Adrenal gland (tissue), 12 donors: ENCODE results near the gene ADAMTS12. TPM values are rescaled to one million over a fixed set of nuclear protein-coding genes. Genes with fewer than 3 reads are reported as not detected.

Experiments
- DNase-seq, 7 donors: peaks; one replicate each; pipeline ENCODE4 v3.0.0-alpha.2; 2019 to 2020
- H3K27ac ChIP-seq, 5 donors: fragments of 200-600 bp; sonication (generic) in 4 of 5; 1 replicate in 3 of 5; 2 replicates in 2 of 5; pipeline versions ENCODE4 v1.5.1 to v1.8.0; 2016 to 2020; ENCODE audit warnings: mild to moderate bottlenecking in 1 of 5
- H3K27me3 ChIP-seq: fragments of 200-600 bp; 2 replicates; pipeline ENCODE4 v1.8.0; 2021
- H3K36me3 ChIP-seq, 2 donors: fragments of 200-600 bp; replicated peaks in 1 of 2; 1 replicate in 1 of 2; 2 replicates in 1 of 2; pipeline versions ENCODE4 v1.5.1 to v1.8.0; 2018 to 2022
- H3K4me1 ChIP-seq, 2 donors: fragments of 200-600 bp; replicated peaks in 1 of 2; 1 replicate in 1 of 2; 2 replicates in 1 of 2; pipeline versions ENCODE4 v1.5.1 to v1.8.0; 2018 to 2021
- H3K4me3 ChIP-seq, 4 donors: fragments of 200-600 bp; sonication (generic) in 3 of 4; one replicate each; pipeline ENCODE4 v1.5.1; 2016 to 2018
- H3K9me3 ChIP-seq, 3 donors: fragments of 200-600 bp; sonication (generic) in 1 of 3; replicated peaks in 1 of 3; 1 replicate in 2 of 3; 2 replicates in 1 of 3; pipeline versions ENCODE4 v1.5.1 to v1.8.0; 2016 to 2021
- CTCF ChIP-seq, 6 experiments: fragments of 450-650 bp in 4 of 6; fragments of 200-600 bp in 2 of 6; sonication (generic) in 1 of 6; IDR thresholded peaks; 1 replicate in 5 of 6; 2 replicates in 1 of 6; pipeline versions ENCODE4 v1.5.1 to v1.8.0; 2016 to 2021; ENCODE audit warnings: antibody characterized with exemption in 6 of 6, mild to moderate bottlenecking in 2 of 6, moderate library complexity in 1 of 6
- POLR2A ChIP-seq, 2 donors: fragments of 450-650 bp; IDR thresholded peaks; one replicate each; pipeline ENCODE4 v1.6.1; 2017; ENCODE audit warnings: antibody characterized with exemption in 2 of 2, mild to moderate bottlenecking in 2 of 2, moderate library complexity in 1 of 2
- WGBS, 4 donors: extraction: QIAGEN DNeasy Blood & Tissue Kit in 2 of 4; methylation state at CpG; one replicate each; pipeline versions ENCODE4 v1.1.5 to v1.1.7; 2013 to 2017; 5-methylcytosine and 5-hydroxymethylcytosine counted together
- intact Hi-C, 2 donors: fragments of 100-400 bp; cut with DNase I; formaldehyde crosslinking; loops; one replicate each; pipeline versions ENCODE4 v1.14.1 to v1.15.0; 2022 to 2023
- polyA plus RNA-seq, 3 donors: library from polyadenylated mRNA; stranded (reverse); fragments of 200-250 nt in 2 of 3; fragments of 350-450 nt in 1 of 3; fragmentation: Illumina TruSeq in 1 of 3; extraction: RNeasy Lipid Tissue Mini Kit (QIAGEN cat#74804) in 1 of 3; gene quantifications; one replicate each; pipeline ENCODE4 v1.2.3, GENCODE V29; 2013 to 2014
- total RNA-seq, 9 donors: library from RNA; depleted of rRNA in 4 of 9; stranded (reverse); fragments of >200 nt in 4 of 9; fragments of 120-200 nt in 1 of 9; fragmentation: NEBNext Ultra II Directional in 1 of 9; extraction: Animal tissue kit (Norgen Biotek cat#: 25700) in 1 of 9; gene quantifications; one replicate each; pipeline versions ENCODE4 v1.1.0 to v1.2.4, GENCODE V29; 2013 to 2023
- donor health status: healthy with polysubstance abuse.
- donor health status: Bipolar disorder and iron deficiency.
- donor health status: DM: yes; HTN: yes; CAD: no.
- donor health status: DM: no; HTN: no; CAD: no.
- donor health status: DM: no; HTN: no; CAD: no.
- donor health status: DM: yes; HTN: yes; CAD: no.

Gene ADAMTS12
- total and polyA plus RNA-seq, 12 donors = 1.9 to 76.1 (median 10.5) TPM

GRCh38 chr5:33482335-33482734 is 409.5 kb downstream of the ADAMTS12 start:
- no peak for DNase-seq
- TF ChIP-seq CTCF (IDR thresholded peaks at IDR 0.05) (no peak), POLR2A (IDR thresholded peaks at IDR 0.05) (no peak)
- no peaks in the 10 kb centered on the region for H3K27me3 ChIP-seq
- no peak overlapping the region for H3K4me3 ChIP-seq
- WGBS, 4 donors = 81 to 96% (median 88%) methylated on average over 7 of the region's 7 CpGs
- no peaks in the 10 kb centered on the region for H3K4me1 ChIP-seq
- no peak overlapping the region for H3K27ac ChIP-seq
- H3K9me3 ChIP-seq = no peaks in the 10 kb centered on the region
- H3K36me3 ChIP-seq = no peaks in the 10 kb centered on the region
- intact Hi-C loops = no loop called here

GRCh38 chr5:33480876-33481275 is 410.9 kb downstream of the ADAMTS12 start:
- H3K9me3 ChIP-seq = no peaks in the 10 kb centered on the region
- no peak overlapping the region for H3K4me3 ChIP-seq
- no peaks in the 10 kb centered on the region for H3K36me3 ChIP-seq
- H3K27ac ChIP-seq = no peak overlapping the region
- WGBS, 4 donors = 86 to 94% (median 90%) methylated on average over 2 of the region's 2 CpGs; no CpG with 5 or more reads in 1 of the 4 donors
- no peaks in the 10 kb centered on the region for H3K4me1 ChIP-seq
- DNase-seq = no peak
- TF ChIP-seq CTCF (IDR thresholded peaks at IDR 0.05) (no peak), POLR2A (IDR thresholded peaks at IDR 0.05) (no peak)
- intact Hi-C loops = no loop called here
- H3K27me3 ChIP-seq = no peaks in the 10 kb centered on the region

GRCh38 chr5:33479311-33479710 is 412.5 kb downstream of the ADAMTS12 start:
- no peaks in the 10 kb centered on the region for H3K4me1 ChIP-seq
- 96 to 100% (median 98%) methylated on average over 3 of the region's 3 CpGs for WGBS, 4 donors
- H3K27me3 ChIP-seq = no peaks in the 10 kb centered on the region
- no peaks in the 10 kb centered on the region for H3K36me3 ChIP-seq
- no peak for TF ChIP-seq POLR2A (IDR thresholded peaks at IDR 0.05)
- TF ChIP-seq CTCF (IDR thresholded peaks at IDR 0.05) = no peak
- no peak for DNase-seq
- H3K9me3 ChIP-seq = no peaks in the 10 kb centered on the region
- no peak overlapping the region for H3K27ac ChIP-seq
- no peak overlapping the region for H3K4me3 ChIP-seq
- intact Hi-C loops = loop anchor here (10.0 kb wide), 2 partner anchors 455 to 485 kb away; partner anchors contain the start of gene RXFP3 (in 1 of the 2)

- H3K4me3 ChIP-seq = no peak overlapping the region
- H3K27ac ChIP-seq = no peak overlapping the region
- no peaks in the 10 kb centered on the region for H3K4me1 ChIP-seq
- no peaks in the 10 kb centered on the region for H3K36me3 ChIP-seq
- no peak for TF ChIP-seq POLR2A (IDR thresholded peaks at IDR 0.05)
- TF ChIP-seq CTCF (IDR thresholded peaks at IDR 0.05) = no peak
- DNase-seq = no peak
- no peaks in the 10 kb centered on the region for H3K27me3 ChIP-seq
- H3K9me3 ChIP-seq = no peaks in the 10 kb centered on the region
- intact Hi-C loops = loop anchor here (10.0 kb wide), 2 partner anchors 457 to 487 kb away; partner anchors contain the start of gene RXFP3 (in 1 of the 2)
- WGBS, 4 donors = 98 to 100% (median 99%) methylated on average over 2 of the region's 2 CpGs
Observed at GRCh38 chr5:33477816-33478215, 414.0 kb downstream of the ADAMTS12 start.
